ENCODE results near the gene RGR.

The RGR gene

DNA sequence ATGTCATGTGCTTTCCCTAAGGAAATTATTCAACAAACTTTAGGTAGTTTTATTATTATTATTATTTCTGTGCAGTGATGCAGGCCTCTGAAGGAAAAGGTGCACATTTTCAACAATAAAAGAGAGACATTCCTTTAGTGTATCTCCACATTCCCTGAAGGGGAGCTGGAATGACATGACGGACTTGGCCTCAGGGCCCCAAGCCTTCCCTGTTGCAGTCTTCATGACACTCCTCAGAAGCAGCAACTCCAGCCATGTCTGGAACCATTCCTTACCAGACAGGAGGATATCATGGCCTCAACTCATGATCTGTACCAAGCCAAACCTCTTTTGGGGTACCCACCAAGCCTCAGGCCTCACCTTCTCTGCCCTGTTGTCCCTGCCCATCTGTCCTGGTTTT, 48.3 kb downstream of the RGR start:
- POLR2A ChIA-PET = no interaction called here
- H3K4me3 ChIP-seq (ENCODE audit: low read depth, low read length) = no peak overlapping the region
- CTCF ChIA-PET = interaction anchor here (0.6 to 2.0 kb wide), 4 partner anchors 26 to 244 kb away, joined by 3 to 5 read pairs (median 3); no protein-coding TSS in a partner anchor
- no peak for DNase-seq (ENCODE audit: low read depth, low spot score)
- TF ChIP-seq, protein P1, sequence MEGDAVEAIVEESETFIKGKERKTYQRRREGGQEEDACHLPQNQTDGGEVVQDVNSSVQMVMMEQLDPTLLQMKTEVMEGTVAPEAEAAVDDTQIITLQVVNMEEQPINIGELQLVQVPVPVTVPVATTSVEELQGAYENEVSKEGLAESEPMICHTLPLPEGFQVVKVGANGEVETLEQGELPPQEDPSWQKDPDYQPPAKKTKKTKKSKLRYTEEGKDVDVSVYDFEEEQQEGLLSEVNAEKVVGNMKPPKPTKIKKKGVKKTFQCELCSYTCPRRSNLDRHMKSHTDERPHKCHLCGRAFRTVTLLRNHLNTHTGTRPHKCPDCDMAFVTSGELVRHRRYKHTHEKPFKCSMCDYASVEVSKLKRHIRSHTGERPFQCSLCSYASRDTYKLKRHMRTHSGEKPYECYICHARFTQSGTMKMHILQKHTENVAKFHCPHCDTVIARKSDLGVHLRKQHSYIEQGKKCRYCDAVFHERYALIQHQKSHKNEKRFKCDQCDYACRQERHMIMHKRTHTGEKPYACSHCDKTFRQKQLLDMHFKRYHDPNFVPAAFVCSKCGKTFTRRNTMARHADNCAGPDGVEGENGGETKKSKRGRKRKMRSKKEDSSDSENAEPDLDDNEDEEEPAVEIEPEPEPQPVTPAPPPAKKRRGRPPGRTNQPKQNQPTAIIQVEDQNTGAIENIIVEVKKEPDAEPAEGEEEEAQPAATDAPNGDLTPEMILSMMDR (IDR thresholded peaks at IDR 0.05; ENCODE audit: insufficient read depth, low read length, missing control alignments) = no peak

DNA sequence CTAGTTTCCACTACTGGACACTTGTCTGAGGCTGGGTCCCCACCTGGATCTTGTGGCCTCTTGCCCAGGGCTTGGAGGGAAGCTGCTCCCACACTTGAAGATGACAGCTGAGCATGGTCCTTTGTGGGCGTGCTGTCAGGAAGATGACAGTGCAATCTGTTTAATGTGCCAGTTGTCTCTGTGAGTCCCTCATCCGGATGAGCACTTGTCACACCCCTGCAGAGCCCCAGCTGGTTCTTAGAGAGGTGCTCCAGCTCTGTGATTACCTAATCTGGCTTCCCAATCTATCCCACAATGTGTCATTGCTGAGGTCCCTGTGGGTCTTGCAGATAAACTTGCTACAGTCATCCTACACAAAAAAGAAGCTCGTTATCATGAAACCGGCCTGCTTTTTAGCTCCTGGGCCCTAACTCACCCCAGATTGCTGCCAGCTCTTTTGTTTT, 48.7 kb downstream of the RGR start:
- ChIA-PET POLR2A (no interaction called here), CTCF (interaction anchor here (0.6 to 2.0 kb wide), 4 partner anchors 26 to 244 kb away, joined by 3 to 5 read pairs (median 3); no protein-coding TSS in a partner anchor)
- DNase-seq (ENCODE audit: low read depth, low spot score) = no peak
- TF ChIP-seq, protein P1 (IDR thresholded peaks at IDR 0.05; ENCODE audit: insufficient read depth, low read length, missing control alignments) = no peak
- H3K4me3 ChIP-seq (ENCODE audit: low read depth, low read length) = no peak overlapping the region

DNA sequence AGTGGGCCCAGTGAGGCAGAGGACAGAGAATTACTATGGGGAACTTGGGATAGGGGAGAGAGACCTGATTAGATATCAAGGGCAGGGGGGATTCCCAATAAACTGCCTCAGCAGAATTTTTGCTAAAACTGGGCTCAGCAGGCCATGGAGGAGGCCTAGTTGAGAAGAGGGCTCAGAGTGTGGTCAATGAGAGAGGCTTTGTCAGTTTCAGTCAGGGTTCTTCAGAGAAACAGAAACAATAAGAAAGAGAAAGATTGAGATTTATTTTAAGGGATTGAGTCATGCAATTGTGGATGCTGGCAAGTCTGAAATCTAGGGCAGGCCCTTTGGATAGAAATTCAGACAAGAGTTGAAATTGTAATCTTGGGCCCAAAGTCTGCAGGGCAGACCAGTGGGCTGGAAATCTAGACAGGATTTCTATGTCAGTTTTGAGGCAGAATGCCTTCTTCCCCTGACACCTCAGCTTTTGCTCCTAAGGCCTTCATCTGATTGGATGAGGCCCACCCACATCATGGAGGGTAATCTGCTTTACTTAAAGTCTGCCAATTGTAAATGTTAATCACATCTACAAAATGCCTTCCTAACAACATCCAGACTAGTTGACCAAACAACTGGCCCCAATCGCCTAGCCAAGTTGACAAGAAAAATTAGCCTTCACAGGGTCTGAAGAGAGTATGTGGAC, 50.1 kb downstream of the RGR start:
- CTCF ChIA-PET = interaction anchor here (1.0 kb wide), 1 partner anchor 27 kb away, joined by 3 read pairs; no protein-coding TSS in a partner anchor
- no peak for DNase-seq (ENCODE audit: low read depth, low spot score)
- TF ChIP-seq, protein P1 (IDR thresholded peaks at IDR 0.05; ENCODE audit: insufficient read depth, low read length, missing control alignments) = no peak
- POLR2A ChIA-PET = no interaction called here
- no peak overlapping the region for H3K4me3 ChIP-seq (ENCODE audit: low read depth, low read length)

DNA sequence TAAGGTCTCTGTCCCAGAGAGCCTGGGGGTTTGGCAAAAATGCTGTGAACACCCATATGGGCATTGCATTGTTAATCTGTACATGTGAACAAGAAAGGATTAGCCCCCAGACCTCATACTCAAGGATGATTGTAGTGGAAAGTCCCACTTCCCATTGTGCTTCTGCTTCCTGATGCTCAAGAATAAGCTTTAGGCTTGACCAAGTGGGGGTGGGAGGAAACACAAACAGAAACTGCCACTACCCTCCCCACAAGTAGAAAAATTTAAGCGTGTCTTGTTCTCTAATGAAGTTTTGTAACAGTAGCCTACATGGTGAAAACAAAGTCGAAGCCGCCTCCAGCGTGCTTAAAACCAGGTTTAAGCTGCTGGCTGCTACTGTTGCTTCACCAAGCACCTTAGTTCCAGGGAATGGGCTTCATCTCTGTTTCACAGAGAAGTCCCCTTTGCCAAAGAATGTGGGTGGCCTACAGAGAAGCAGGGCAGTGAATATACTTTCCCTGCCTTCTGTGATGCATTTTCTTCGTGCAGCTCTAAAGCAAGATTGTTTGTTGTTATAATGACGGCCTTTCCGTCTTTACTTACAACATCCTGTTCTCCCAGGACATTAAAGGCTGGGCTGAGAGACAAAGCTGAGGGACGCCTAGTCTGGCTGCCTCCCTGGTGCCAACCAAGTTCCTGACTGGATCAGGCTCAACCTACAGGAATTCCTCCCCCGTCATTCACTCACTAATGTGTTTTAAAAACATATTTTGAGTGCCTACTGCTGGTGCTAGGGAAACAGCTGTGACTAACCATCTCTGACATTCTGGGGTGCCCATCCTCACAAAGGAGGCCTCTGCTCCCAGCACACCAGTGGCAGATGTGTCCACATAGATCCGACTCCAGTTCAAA, 51.5 kb downstream of the RGR start:
- peak; percentile 85 for DNase-seq (ENCODE audit: low read depth, low spot score)
- no peak overlapping the region; the same call in 1 of the 2 replicates for H3K4me3 ChIP-seq (ENCODE audit: low read depth, low read length)
- ChIA-PET POLR2A (interaction anchor here (0.8 kb wide), 1 partner anchor 22 kb away, joined by 3 read pairs; no protein-coding TSS in a partner anchor), CTCF (interaction anchor here (1.0 to 1.3 kb wide), 3 partner anchors 29 to 242 kb away, joined by 3 to 4 read pairs (median 4); no protein-coding TSS in a partner anchor)
- TF ChIP-seq, protein P1 (IDR thresholded peaks at IDR 0.05; ENCODE audit: insufficient read depth, low read length, missing control alignments) = no peak

DNA sequence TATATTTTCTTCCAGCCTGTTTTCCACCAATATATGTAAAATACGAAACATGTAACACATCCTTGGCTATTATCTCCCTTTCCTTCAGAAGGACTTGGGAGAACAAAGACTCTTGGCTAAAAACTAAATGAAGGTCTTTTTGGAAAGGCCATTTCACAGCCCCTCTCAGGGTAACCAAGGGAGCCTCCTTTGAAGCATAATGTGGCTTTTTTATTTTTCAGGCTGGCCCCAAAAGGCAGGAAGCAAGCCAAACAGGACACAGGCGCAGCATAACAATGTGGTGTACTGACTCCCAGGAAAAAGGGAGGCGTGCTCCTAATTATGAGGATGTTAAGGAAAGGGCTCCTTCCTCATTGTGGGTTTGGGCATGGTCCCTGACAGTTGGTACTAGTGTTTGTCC, 53.2 kb downstream of the RGR start:
- no peak overlapping the region for H3K4me3 ChIP-seq (ENCODE audit: low read depth, low read length)
- DNase-seq (ENCODE audit: low read depth, low spot score) = no peak
- TF ChIP-seq, protein P1 (IDR thresholded peaks at IDR 0.05; ENCODE audit: insufficient read depth, low read length, missing control alignments) = no peak
- ChIA-PET CTCF (no interaction called here), POLR2A (no interaction called here)

DNA sequence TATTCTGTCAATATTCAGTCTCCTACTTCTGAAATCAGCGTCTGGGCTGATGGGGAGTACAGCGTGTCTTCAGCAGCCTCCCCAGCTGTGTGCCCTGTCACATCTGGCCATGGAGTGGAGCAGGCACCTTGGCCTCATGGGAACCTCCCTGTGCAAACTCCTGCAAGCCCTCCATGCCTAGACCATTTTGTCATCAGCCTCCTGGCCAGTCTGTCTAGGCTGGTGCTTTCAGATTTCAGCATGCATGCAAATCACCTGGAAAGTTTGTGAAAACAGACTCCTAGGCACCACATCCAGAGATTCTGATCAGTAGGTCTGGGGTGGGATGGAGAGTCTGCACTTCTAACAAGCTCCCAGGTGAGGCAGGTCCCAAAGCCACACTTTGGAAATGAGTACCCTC, 57.4 kb downstream of the RGR start:
- TF ChIP-seq, protein P1 (IDR thresholded peaks at IDR 0.05; ENCODE audit: insufficient read depth, low read length, missing control alignments) = no peak
- CTCF ChIA-PET = no interaction called here
- DNase-seq (ENCODE audit: low read depth, low spot score) = no peak
- POLR2A ChIA-PET = no interaction called here
- no peak overlapping the region for H3K4me3 ChIP-seq (ENCODE audit: low read depth, low read length)

All from AG04449 (cell line).